GM20431 (cell line): Measurements from ENCODE around the gene USHBP1.

Experiments
- in situ Hi-C: fragments of 300-500 bp; cut with MseI, MboI; formaldehyde crosslinking; loops from one replicate; pipeline ENCODE4 v1.15.0; 2020; ENCODE audit warnings: low sequenced_read_pairs; ENCODE audit not compliant: unreplicated experiment

USHBP1 gene

GRCh38 chr19:17215127-17215971 lies 49.2 kb downstream of the USHBP1 start, which contains the start of gene USE1:
Gene USE1, plus strand, starts transcription at chr19:17215357. Its CDS starts 49 bp downstream, at chr19:17215406.
- in situ Hi-C loops: no loop called here

- in situ Hi-C loops: no loop called here
Observed at GRCh38 chr19:17214508-17215126, 49.9 kb downstream of the USHBP1 start.

GRCh38 chr19:17213334-17213733 lies 51.2 kb downstream of the USHBP1 start:
- in situ Hi-C loops: no loop called here

- in situ Hi-C loops: no loop called here
Observed at GRCh38 chr19:17211547-17212446, 52.7 kb downstream of the USHBP1 start.

GRCh38 chr19:17210296-17210695 lies 54.2 kb downstream of the USHBP1 start:
- in situ Hi-C loops: no loop called here

GRCh38 chr19:17209126-17210036 lies 55.2 kb downstream of the USHBP1 start:
- in situ Hi-C loops: no loop called here

- in situ Hi-C loops: no loop called here
Observed at GRCh38 chr19:17206736-17207581, 57.6 kb downstream of the USHBP1 start.

- in situ Hi-C loops: no loop called here
Observed at GRCh38 chr19:17205237-17206140, 59.1 kb downstream of the USHBP1 start.

GRCh38 chr19:17202713-17203112 lies 61.8 kb downstream of the USHBP1 start:
- in situ Hi-C loops: no loop called here

- in situ Hi-C loops: no loop called here
Observed at GRCh38 chr19:17202249-17202648, 62.3 kb downstream of the USHBP1 start.

- in situ Hi-C loops: no loop called here
Observed at GRCh38 chr19:17200408-17201079, 64.0 kb downstream of the USHBP1 start.
